HEK293 (cell line): ENCODE data around the gene IRF7.

Experiments
- ATF2 ChIP-seq: fragments of 450-650 bp; formaldehyde crosslinking; IDR thresholded peaks from 2 replicates; pipeline ENCODE4 v1.5.1; 2016; ENCODE audit warnings: missing biosample characterization, missing genetic modification characterization, low read depth
- BCL6B ChIP-seq: fragments of 450-650 bp; formaldehyde crosslinking; IDR thresholded peaks from 2 replicates; pipeline ENCODE4 v1.5.1; 2017; ENCODE audit warnings: missing biosample characterization, missing genetic modification characterization
- CTCF ChIP-seq: fragments of 450-650 bp; formaldehyde crosslinking; IDR thresholded peaks from 2 replicates; pipeline ENCODE4 v1.5.1; 2016; ENCODE audit warnings: missing biosample characterization, missing genetic modification characterization
- GLIS1 ChIP-seq: fragments of 450-650 bp; formaldehyde crosslinking; IDR thresholded peaks from 2 replicates; pipeline ENCODE4 v1.5.1; 2016; ENCODE audit warnings: missing biosample characterization, missing genetic modification characterization
- GLIS2 ChIP-seq: fragments of 450-650 bp; formaldehyde crosslinking; IDR thresholded peaks from 2 replicates; pipeline ENCODE4 v1.5.1; 2016; ENCODE audit warnings: missing biosample characterization, missing genetic modification characterization
- HOXD13 ChIP-seq: sonication (generic); formaldehyde crosslinking; IDR thresholded peaks from 2 replicates; pipeline ENCODE4 v1.8.0; 2022; ENCODE audit warnings: missing genetic modification reagents, borderline replicate concordance
- KLF10 ChIP-seq: fragments of 450-650 bp; IDR thresholded peaks from 2 replicates; pipeline ENCODE4 v1.5.1; 2018; ENCODE audit warnings: missing biosample characterization, mild to moderate bottlenecking, missing genetic modification characterization
- YY2 ChIP-seq: fragments of 450-650 bp; formaldehyde crosslinking; IDR thresholded peaks from 2 replicates; pipeline ENCODE4 v1.5.1; 2016; ENCODE audit warnings: missing biosample characterization, missing genetic modification characterization
- ZFP3 ChIP-seq: fragments of 450-650 bp; formaldehyde crosslinking; IDR thresholded peaks from 2 replicates; pipeline ENCODE4 v1.5.1; 2016; ENCODE audit warnings: low read depth, missing biosample characterization, missing genetic modification characterization
- ZNF157 ChIP-seq: fragments of 450-650 bp; formaldehyde crosslinking; IDR thresholded peaks from 2 replicates; pipeline ENCODE4 v1.5.1; 2016; ENCODE audit warnings: missing biosample characterization, missing genetic modification characterization
- ZNF18 ChIP-seq: fragments of 450-650 bp; formaldehyde crosslinking; IDR thresholded peaks from 2 replicates; pipeline ENCODE4 v1.5.1; 2016; ENCODE audit warnings: missing biosample characterization, missing genetic modification characterization
- ZNF280D ChIP-seq: fragments of 450-650 bp; formaldehyde crosslinking; IDR thresholded peaks from 2 replicates; pipeline ENCODE4 v1.5.1; 2016; ENCODE audit warnings: missing biosample characterization, missing genetic modification characterization
- ZNF350 ChIP-seq: fragments of 450-650 bp; formaldehyde crosslinking; IDR thresholded peaks from 2 replicates; pipeline ENCODE4 v1.5.0; 2017; ENCODE audit warnings: missing biosample characterization, mild to moderate bottlenecking, missing genetic modification characterization
- ZNF362 ChIP-seq: fragments of 450-650 bp; formaldehyde crosslinking; IDR thresholded peaks from 2 replicates; pipeline ENCODE4 v1.5.1; 2016; ENCODE audit warnings: missing biosample characterization, missing genetic modification characterization
- ZNF473 ChIP-seq: fragments of 450-650 bp; formaldehyde crosslinking; IDR thresholded peaks from 2 replicates; pipeline ENCODE4 v1.5.1; 2017; ENCODE audit warnings: missing biosample characterization, missing genetic modification characterization
- ZNF660 ChIP-seq: fragments of 450-650 bp; IDR thresholded peaks from 2 replicates; pipeline ENCODE4 v1.5.1; 2018; ENCODE audit warnings: missing biosample characterization, mild to moderate bottlenecking, missing genetic modification characterization
- ZNF707 ChIP-seq: fragments of 450-650 bp; formaldehyde crosslinking; IDR thresholded peaks from 2 replicates; pipeline ENCODE4 v1.5.1; 2016; ENCODE audit warnings: missing biosample characterization, missing genetic modification characterization
- ZNF747 ChIP-seq: fragments of 450-650 bp; formaldehyde crosslinking; IDR thresholded peaks from 2 replicates; pipeline ENCODE4 v1.5.1; 2016; ENCODE audit warnings: missing biosample characterization, missing genetic modification characterization
- ZNF777 ChIP-seq: fragments of 450-650 bp; formaldehyde crosslinking; IDR thresholded peaks from 2 replicates; pipeline ENCODE4 v1.5.1; 2017; ENCODE audit warnings: missing biosample characterization, missing genetic modification characterization, borderline replicate concordance
- ZNF791 ChIP-seq: fragments of 450-650 bp; formaldehyde crosslinking; IDR thresholded peaks from 2 replicates; pipeline ENCODE4 v1.5.1; 2016; ENCODE audit warnings: missing biosample characterization, missing genetic modification characterization
- ZSCAN16 ChIP-seq: fragments of 450-650 bp; formaldehyde crosslinking; IDR thresholded peaks from 2 replicates; pipeline ENCODE4 v1.5.1; 2016; ENCODE audit warnings: missing biosample characterization, missing genetic modification characterization
- ZSCAN23 ChIP-seq: fragments of 450-650 bp; formaldehyde crosslinking; IDR thresholded peaks from 2 replicates; pipeline ENCODE4 v1.5.1; 2016; ENCODE audit warnings: missing biosample characterization, missing genetic modification characterization
- TF ChIP-seq, protein P1 (sequence below): IDR thresholded peaks from 2 replicates; pipeline ENCODE4 v1.6.1; 2011; ENCODE audit warnings: mild to moderate bottlenecking, low read depth, low read length, borderline replicate concordance
- TF ChIP-seq, protein P2 (sequence below): fragments of 450-650 bp; formaldehyde crosslinking; IDR thresholded peaks from 2 replicates; pipeline ENCODE4 v1.5.1; 2017; ENCODE audit warnings: missing biosample characterization, missing genetic modification characterization
- TF ChIP-seq, protein P3 (sequence below): fragments of 450-650 bp; formaldehyde crosslinking; IDR thresholded peaks from 2 replicates; pipeline ENCODE4 v1.5.1; 2016; ENCODE audit warnings: missing biosample characterization, missing genetic modification characterization

Gene IRF7

DNA sequence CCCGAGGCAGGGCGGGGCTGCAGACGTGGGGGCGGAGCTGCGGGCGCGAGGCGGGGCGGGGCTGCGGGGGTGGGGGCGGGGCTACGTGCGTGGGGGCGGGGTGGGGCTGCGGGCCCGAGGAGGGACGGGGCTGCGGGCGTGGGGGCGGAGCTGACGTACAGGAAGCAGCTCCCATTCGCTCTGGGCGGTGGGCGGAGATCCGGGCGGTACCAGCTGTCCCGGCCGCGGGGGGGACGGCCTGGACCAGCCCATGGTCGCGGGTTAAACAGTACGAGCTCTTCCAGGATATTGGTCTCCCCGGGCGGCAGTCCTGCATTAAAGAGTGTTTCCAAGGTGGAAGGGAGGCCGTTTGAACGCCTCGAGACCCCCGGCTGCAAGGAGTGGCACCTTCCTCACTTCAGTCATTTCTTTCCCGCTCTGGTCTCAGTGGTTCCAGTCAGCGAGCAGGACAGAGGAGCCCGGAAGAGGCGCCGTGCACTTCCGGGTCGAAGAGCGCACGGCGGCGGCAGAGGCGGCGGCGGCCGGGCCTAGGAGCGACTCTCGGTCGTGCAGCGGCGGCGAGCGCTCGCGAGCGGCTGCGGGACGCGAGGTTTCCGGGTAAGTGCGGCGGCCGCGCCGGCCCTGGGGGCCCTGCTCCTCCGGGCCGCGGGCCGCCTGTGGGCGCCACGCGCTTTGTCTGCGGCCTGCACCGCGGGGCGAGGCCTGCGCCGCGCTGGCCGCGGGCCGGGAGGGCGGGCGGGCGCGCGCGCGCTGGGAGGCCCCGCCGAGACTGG lies 39.6 kb downstream of the IRF7 start, which contains the start of gene PHRF1 (continued):
- TF ChIP-seq CTCF (tag by site-specific recombination) (no peak), ZNF747 (tag by site-specific recombination) (no peak), ZNF707 (tag by site-specific recombination) (no peak), ZNF777 (no peak), ZSCAN16 (tag by site-specific recombination) (no peak), KLF10 (tag by site-specific recombination) (peak; percentile 93), ZNF473 (no peak), GLIS2 (tag by site-specific recombination) (no peak; the same call in 1 of the 2 replicates), ZNF280D (no peak), ZNF18 (tag by site-specific recombination) (no peak), ZNF362 (tag by site-specific recombination) (no peak), GLIS1 (tag by site-specific recombination) (no peak; the same call in 1 of the 2 replicates), ZNF350 (no peak), HOXD13 (CRISPR knock-in tag) (no peak), ZNF791 (tag by site-specific recombination) (no peak), ZSCAN23 (tag by site-specific recombination) (no peak), ZFP3 (tag by site-specific recombination) (no peak), YY2 (tag by site-specific recombination) (no peak), ZNF157 (tag by site-specific recombination) (no peak), BCL6B (no peak), ZNF660 (peak; percentile 70), ATF2 (tag by site-specific recombination) (no peak)
- TF ChIP-seq, protein P1, sequence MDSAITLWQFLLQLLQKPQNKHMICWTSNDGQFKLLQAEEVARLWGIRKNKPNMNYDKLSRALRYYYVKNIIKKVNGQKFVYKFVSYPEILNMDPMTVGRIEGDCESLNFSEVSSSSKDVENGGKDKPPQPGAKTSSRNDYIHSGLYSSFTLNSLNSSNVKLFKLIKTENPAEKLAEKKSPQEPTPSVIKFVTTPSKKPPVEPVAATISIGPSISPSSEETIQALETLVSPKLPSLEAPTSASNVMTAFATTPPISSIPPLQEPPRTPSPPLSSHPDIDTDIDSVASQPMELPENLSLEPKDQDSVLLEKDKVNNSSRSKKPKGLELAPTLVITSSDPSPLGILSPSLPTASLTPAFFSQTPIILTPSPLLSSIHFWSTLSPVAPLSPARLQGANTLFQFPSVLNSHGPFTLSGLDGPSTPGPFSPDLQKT = peak; percentile 58; the same call in 1 of the 2 replicates
- TF ChIP-seq, protein P2, sequence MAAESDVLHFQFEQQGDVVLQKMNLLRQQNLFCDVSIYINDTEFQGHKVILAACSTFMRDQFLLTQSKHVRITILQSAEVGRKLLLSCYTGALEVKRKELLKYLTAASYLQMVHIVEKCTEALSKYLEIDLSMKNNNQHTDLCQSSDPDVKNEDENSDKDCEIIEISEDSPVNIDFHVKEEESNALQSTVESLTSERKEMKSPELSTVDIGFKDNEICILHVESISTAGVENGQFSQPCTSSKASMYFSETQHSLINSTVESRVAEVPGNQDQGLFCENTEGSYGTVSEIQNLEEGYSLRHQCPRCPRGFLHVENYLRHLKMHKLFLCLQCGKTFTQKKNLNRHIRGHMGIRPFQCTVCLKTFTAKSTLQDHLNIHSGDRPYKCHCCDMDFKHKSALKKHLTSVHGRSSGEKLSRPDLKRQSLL (tag by site-specific recombination) = no peak
- TF ChIP-seq, protein P3, sequence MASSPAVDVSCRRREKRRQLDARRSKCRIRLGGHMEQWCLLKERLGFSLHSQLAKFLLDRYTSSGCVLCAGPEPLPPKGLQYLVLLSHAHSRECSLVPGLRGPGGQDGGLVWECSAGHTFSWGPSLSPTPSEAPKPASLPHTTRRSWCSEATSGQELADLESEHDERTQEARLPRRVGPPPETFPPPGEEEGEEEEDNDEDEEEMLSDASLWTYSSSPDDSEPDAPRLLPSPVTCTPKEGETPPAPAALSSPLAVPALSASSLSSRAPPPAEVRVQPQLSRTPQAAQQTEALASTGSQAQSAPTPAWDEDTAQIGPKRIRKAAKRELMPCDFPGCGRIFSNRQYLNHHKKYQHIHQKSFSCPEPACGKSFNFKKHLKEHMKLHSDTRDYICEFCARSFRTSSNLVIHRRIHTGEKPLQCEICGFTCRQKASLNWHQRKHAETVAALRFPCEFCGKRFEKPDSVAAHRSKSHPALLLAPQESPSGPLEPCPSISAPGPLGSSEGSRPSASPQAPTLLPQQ (tag by site-specific recombination) = peak; percentile 83; the same call in 1 of the 2 replicates
